HG02798 (cell line): ENCODE data around the gene NTMT1.

Source experiments
- ATAC-seq: cut with Tn5 transposase; IDR thresholded peaks from one replicate; pipeline ENCODE4 v1.9.1; 2021; ENCODE audit warnings: mild to moderate bottlenecking; ENCODE audit not compliant: unreplicated experiment, poor library complexity

Gene NTMT1

GRCh38 chr9:129672702-129673101 lies 46.7 kb downstream of the NTMT1 start:
- ATAC-seq = no peak

- ATAC-seq = no peak
These were observed 47.6 kb downstream of the NTMT1 start for GRCh38 chr9:129673602-129674001.

GRCh38 chr9:129674229-129674628 lies 48.3 kb downstream of the NTMT1 start:
- no peak for ATAC-seq

- no peak for ATAC-seq
These were observed 49.7 kb downstream of the NTMT1 start for GRCh38 chr9:129675620-129676019.

- ATAC-seq = no peak
These were observed 50.3 kb downstream of the NTMT1 start for GRCh38 chr9:129676287-129676686.

- no peak for ATAC-seq
These were observed 51.0 kb downstream of the NTMT1 start for GRCh38 chr9:129676975-129677374.

- no peak for ATAC-seq
These were observed 51.5 kb downstream of the NTMT1 start for GRCh38 chr9:129677456-129677855.

GRCh38 chr9:129678844-129679243 lies 52.9 kb downstream of the NTMT1 start:
- ATAC-seq = no peak

GRCh38 chr9:129679537-129679936 lies 53.6 kb downstream of the NTMT1 start:
- ATAC-seq = no peak

GRCh38 chr9:129681924-129682323 lies 56.0 kb downstream of the NTMT1 start:
- no peak for ATAC-seq

- no peak for ATAC-seq
These were observed 56.4 kb downstream of the NTMT1 start for GRCh38 chr9:129682381-129682780.

GRCh38 chr9:129685220-129685932 lies 59.4 kb downstream of the NTMT1 start:
- ATAC-seq = no peak
